Endodermal cell (in vitro differentiated cells): Measurements from ENCODE around the gene GKN1. TPM values are rescaled to one million over a fixed set of nuclear protein-coding genes. Genes with fewer than 3 reads are reported as not detected.
A peak's percentile ranks its signal among the peaks of the same experiment; 100 is the strongest.

Experiments used
- DNase-seq: peaks from one replicate; pipeline ENCODE4 v3.0.0-alpha.2; 2017
- H3K27ac ChIP-seq: 2 replicates; pipeline ENCODE4 v1.5.1; 2013; ENCODE audit warnings: mild to moderate bottlenecking, low read depth, low read length, moderate library complexity
- H3K27me3 ChIP-seq: 2 replicates; pipeline ENCODE4 v1.6.1; 2013; ENCODE audit warnings: mild to moderate bottlenecking, low read length, moderate library complexity; ENCODE audit not compliant: insufficient read depth, control insufficient read depth, poor library complexity, severe bottlenecking
- H3K36me3 ChIP-seq: 2 replicates; pipeline ENCODE4 v1.7.0; 2013; ENCODE audit warnings: mild to moderate bottlenecking, low read length, moderate library complexity; ENCODE audit not compliant: control insufficient read depth, insufficient read depth
- H3K4me1 ChIP-seq: one replicate; pipeline ENCODE4 v1.7.0; 2013; ENCODE audit warnings: low read length; ENCODE audit not compliant: control insufficient read depth, insufficient read depth
- H3K4me3 ChIP-seq: 2 replicates; pipeline ENCODE4 v1.5.1; 2013; ENCODE audit warnings: mild to moderate bottlenecking, low read length, moderate library complexity
- H3K9ac ChIP-seq: 2 replicates; pipeline ENCODE4 v1.6.1; 2013; ENCODE audit warnings: mild to moderate bottlenecking, low read length, moderate library complexity; ENCODE audit not compliant: poor library complexity, severe bottlenecking; ENCODE audit errors: extremely low read depth
- H3K9me3 ChIP-seq: 2 replicates; pipeline ENCODE4 v1.6.1; 2013; ENCODE audit warnings: mild to moderate bottlenecking, low read length, moderate library complexity; ENCODE audit not compliant: control insufficient read depth
- H3K27ac Mint-ChIP-seq: 2 replicates; pipeline ENCODE4 v1.8.0; 2020; ENCODE audit warnings: mixed read lengths
- H3K27me3 Mint-ChIP-seq: 2 replicates; pipeline ENCODE4 v1.8.0; 2021; ENCODE audit warnings: mild to moderate bottlenecking, mixed read lengths; ENCODE audit not compliant: insufficient read depth
- H3K36me3 Mint-ChIP-seq: 2 replicates; pipeline ENCODE4 v1.8.0; 2020; ENCODE audit warnings: low read depth, mixed read lengths
- H3K4me1 Mint-ChIP-seq: 2 replicates; pipeline ENCODE4 v1.8.0; 2020; ENCODE audit warnings: mixed read lengths
- H3K4me3 Mint-ChIP-seq: 2 replicates; pipeline ENCODE4 v1.8.0; 2020; ENCODE audit warnings: mild to moderate bottlenecking, moderate library complexity, mixed read lengths
- H3K9me3 Mint-ChIP-seq: 2 replicates; pipeline ENCODE4 v1.8.0; 2020; ENCODE audit warnings: mild to moderate bottlenecking, mixed read lengths
- CTCF ChIP-seq: fragments of 200-600 bp; sonication (generic); conservative IDR thresholded peaks from 2 replicates; pipeline ENCODE4 v1.5.0; 2021; ENCODE audit warnings: antibody characterized with exemption, mild to moderate bottlenecking
- WGBS, 2 experiments: methylation state at CpG; one replicate each; pipeline versions ENCODE4 v1.1.5 to v1.1.7; 2013; ENCODE audit warnings: missing lambda C conversion rate in 2 of 2, mixed read lengths in 1 of 2; ENCODE audit not compliant: insufficient coverage in 1 of 2, insufficient read length in 1 of 2; 5-methylcytosine and 5-hydroxymethylcytosine counted together
- total RNA-seq, 2 donors: library from RNA; stranded (reverse); fragmentation: NEBNext Ultra II Directional in 1 of 2; extraction: Animal tissue kit (Norgen Biotek cat#: 25700) in 1 of 2; gene quantifications; 2 replicates in 1 of 2; 3 replicates in 1 of 2; pipeline ENCODE4 v1.2.1, GENCODE V29; 2021

GKN1 gene
- total RNA-seq, 2 donors from 2014 or later = not detected

GRCh38 chr2:68993660-68994059 is 19.2 kb downstream of the GKN1 start:
- H3K36me3 Mint-ChIP-seq = no peaks in the 10 kb centered on the region
- Histone ChIP-seq H3K9me3 (no peaks in the 10 kb centered on the region), H3K4me1 (no peaks in the 10 kb centered on the region), H3K27ac (no peak overlapping the region), H3K9ac (no peak overlapping the region), H3K4me3 (no peak overlapping the region), H3K27me3 (no peaks in the 10 kb centered on the region), H3K36me3 (no peaks in the 10 kb centered on the region)
- H3K4me1 Mint-ChIP-seq = no peaks in the 10 kb centered on the region
- 87 to 93% methylated on average over 3 to 7 of the region's 7 CpGs for WGBS, 2 experiments
- no peak overlapping the region for H3K27ac Mint-ChIP-seq
- no peak for TF ChIP-seq CTCF
- peaks cover 13% of the 10 kb centered on the region for H3K27me3 Mint-ChIP-seq
- no peaks in the 10 kb centered on the region for H3K9me3 Mint-ChIP-seq
- DNase-seq = no peak
- no peak overlapping the region for H3K4me3 Mint-ChIP-seq

GRCh38 chr2:68994864-68995263 is 20.4 kb downstream of the GKN1 start:
- 91 to 100% methylated on average over 1 to 4 of the region's 4 CpGs for WGBS, 2 experiments
- H3K4me3 Mint-ChIP-seq = no peak overlapping the region
- no peak overlapping the region for H3K27ac Mint-ChIP-seq
- no peak for TF ChIP-seq CTCF
- Histone ChIP-seq H3K27ac (no peak overlapping the region), H3K27me3 (no peaks in the 10 kb centered on the region), H3K9ac (no peak overlapping the region), H3K4me3 (no peak overlapping the region), H3K4me1 (no peaks in the 10 kb centered on the region), H3K9me3 (peaks cover 3% of the 10 kb centered on the region), H3K36me3 (no peaks in the 10 kb centered on the region)
- peaks cover 3% of the 10 kb centered on the region for H3K9me3 Mint-ChIP-seq
- no peaks in the 10 kb centered on the region for H3K36me3 Mint-ChIP-seq
- H3K27me3 Mint-ChIP-seq = peaks cover 13% of the 10 kb centered on the region
- no peaks in the 10 kb centered on the region for H3K4me1 Mint-ChIP-seq
- DNase-seq = peak; percentile 56

- no peak overlapping the region for H3K27ac ChIP-seq
- Mint-ChIP-seq H3K27ac (no peak overlapping the region), H3K9me3 (peaks cover 12% of the 10 kb centered on the region), H3K27me3 (peaks cover 10% of the 10 kb centered on the region), H3K4me1 (no peaks in the 10 kb centered on the region), H3K36me3 (no peaks in the 10 kb centered on the region), H3K4me3 (no peak overlapping the region)
- TF ChIP-seq CTCF = no peak
- no peak overlapping the region for H3K4me3 ChIP-seq
- no peaks in the 10 kb centered on the region for H3K36me3 ChIP-seq
- DNase-seq = no peak
- H3K27me3 ChIP-seq = no peaks in the 10 kb centered on the region
- H3K4me1 ChIP-seq = no peaks in the 10 kb centered on the region
- 79% methylated on average over 3 of the region's 3 CpGs; no CpG with 5 or more reads in 1 of the 2 experiments for WGBS, 2 experiments
- peaks cover 12% of the 10 kb centered on the region for H3K9me3 ChIP-seq
- no peak overlapping the region for H3K9ac ChIP-seq
These were observed 21.5 kb downstream of the GKN1 start for GRCh38 chr2:68995916-68996315.
